Measurements from ENCODE around the gene ZNF674.

The ZNF674 gene

DNA sequence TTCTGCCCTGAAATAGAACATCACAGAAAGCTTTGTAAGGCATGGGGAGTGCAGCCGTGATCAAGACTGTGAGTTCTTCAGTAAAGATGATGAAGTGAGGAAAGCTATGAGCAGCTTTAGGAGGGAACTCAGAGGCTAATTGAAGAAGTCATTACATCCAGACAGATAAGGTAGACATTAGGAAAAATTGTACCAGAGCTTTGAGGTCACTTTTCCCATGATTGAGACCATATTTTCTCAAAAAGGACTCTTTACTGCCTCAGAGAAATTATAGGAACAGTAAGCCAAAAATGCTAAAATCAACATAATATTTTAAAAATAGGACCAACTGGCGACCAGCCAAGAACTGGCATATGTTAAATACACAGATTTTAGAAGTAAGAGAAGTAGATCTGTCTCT is 39.5 kb upstream of the ZNF674 start:
- no peak for DNase-seq (ENCODE audit: low read depth)
- TF ChIP-seq, protein P1, sequence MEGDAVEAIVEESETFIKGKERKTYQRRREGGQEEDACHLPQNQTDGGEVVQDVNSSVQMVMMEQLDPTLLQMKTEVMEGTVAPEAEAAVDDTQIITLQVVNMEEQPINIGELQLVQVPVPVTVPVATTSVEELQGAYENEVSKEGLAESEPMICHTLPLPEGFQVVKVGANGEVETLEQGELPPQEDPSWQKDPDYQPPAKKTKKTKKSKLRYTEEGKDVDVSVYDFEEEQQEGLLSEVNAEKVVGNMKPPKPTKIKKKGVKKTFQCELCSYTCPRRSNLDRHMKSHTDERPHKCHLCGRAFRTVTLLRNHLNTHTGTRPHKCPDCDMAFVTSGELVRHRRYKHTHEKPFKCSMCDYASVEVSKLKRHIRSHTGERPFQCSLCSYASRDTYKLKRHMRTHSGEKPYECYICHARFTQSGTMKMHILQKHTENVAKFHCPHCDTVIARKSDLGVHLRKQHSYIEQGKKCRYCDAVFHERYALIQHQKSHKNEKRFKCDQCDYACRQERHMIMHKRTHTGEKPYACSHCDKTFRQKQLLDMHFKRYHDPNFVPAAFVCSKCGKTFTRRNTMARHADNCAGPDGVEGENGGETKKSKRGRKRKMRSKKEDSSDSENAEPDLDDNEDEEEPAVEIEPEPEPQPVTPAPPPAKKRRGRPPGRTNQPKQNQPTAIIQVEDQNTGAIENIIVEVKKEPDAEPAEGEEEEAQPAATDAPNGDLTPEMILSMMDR (IDR thresholded peaks at IDR 0.05; ENCODE audit: low read depth, low read length) = no peak
- no peak for TF ChIP-seq POLR2A (IDR thresholded peaks at IDR 0.05; ENCODE audit: extremely low read depth, insufficient read length)
- TF ChIP-seq, protein P2, sequence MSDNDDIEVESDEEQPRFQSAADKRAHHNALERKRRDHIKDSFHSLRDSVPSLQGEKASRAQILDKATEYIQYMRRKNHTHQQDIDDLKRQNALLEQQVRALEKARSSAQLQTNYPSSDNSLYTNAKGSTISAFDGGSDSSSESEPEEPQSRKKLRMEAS (IDR thresholded peaks at IDR 0.05; ENCODE audit: low read depth, low read length) = no peak
- TF ChIP-seq MYC (IDR thresholded peaks at IDR 0.05; ENCODE audit: low read depth, low read length) = no peak
- no peak overlapping the region for H3K4me3 ChIP-seq (ENCODE audit: low read depth, low read length)

- DNase-seq (ENCODE audit: low read depth) = no peak
- TF ChIP-seq POLR2A (IDR thresholded peaks at IDR 0.05; ENCODE audit: extremely low read depth, insufficient read length) (no peak), MYC (IDR thresholded peaks at IDR 0.05; ENCODE audit: low read depth, low read length) (no peak)
- TF ChIP-seq, protein P1 (IDR thresholded peaks at IDR 0.05; ENCODE audit: low read depth, low read length) = no peak
- TF ChIP-seq, protein P2 (IDR thresholded peaks at IDR 0.05; ENCODE audit: low read depth, low read length) = no peak
- no peak overlapping the region for H3K4me3 ChIP-seq (ENCODE audit: low read depth, low read length)
Measured at GRCh38 chrX:46582966-46583365, 37.7 kb upstream of the ZNF674 start.

GRCh38 chrX:46582325-46582724 is 37.1 kb upstream of the ZNF674 start:
- H3K4me3 ChIP-seq (ENCODE audit: low read depth, low read length) = no peak overlapping the region

GRCh38 chrX:46580613-46581012 is 35.4 kb upstream of the ZNF674 start:
- no peak for DNase-seq (ENCODE audit: low read depth)
- TF ChIP-seq MYC (IDR thresholded peaks at IDR 0.05; ENCODE audit: low read depth, low read length) = no peak
- TF ChIP-seq, protein P1 (IDR thresholded peaks at IDR 0.05; ENCODE audit: low read depth, low read length) = no peak
- TF ChIP-seq, protein P2 (IDR thresholded peaks at IDR 0.05; ENCODE audit: low read depth, low read length) = no peak
- TF ChIP-seq POLR2A (IDR thresholded peaks at IDR 0.05; ENCODE audit: extremely low read depth, insufficient read length) = no peak
- no peak overlapping the region for H3K4me3 ChIP-seq (ENCODE audit: low read depth, low read length)

More at GRCh38 chrX:46582325-46582724, 37.1 kb upstream of the ZNF674 start:
- DNase-seq (ENCODE audit: low read depth) = no peak
- TF ChIP-seq, protein P2 (IDR thresholded peaks at IDR 0.05; ENCODE audit: low read depth, low read length) = no peak
- TF ChIP-seq, protein P1 (IDR thresholded peaks at IDR 0.05; ENCODE audit: low read depth, low read length) = no peak
- TF ChIP-seq MYC (IDR thresholded peaks at IDR 0.05; ENCODE audit: low read depth, low read length) (no peak), POLR2A (IDR thresholded peaks at IDR 0.05; ENCODE audit: extremely low read depth, insufficient read length) (no peak)

DNA sequence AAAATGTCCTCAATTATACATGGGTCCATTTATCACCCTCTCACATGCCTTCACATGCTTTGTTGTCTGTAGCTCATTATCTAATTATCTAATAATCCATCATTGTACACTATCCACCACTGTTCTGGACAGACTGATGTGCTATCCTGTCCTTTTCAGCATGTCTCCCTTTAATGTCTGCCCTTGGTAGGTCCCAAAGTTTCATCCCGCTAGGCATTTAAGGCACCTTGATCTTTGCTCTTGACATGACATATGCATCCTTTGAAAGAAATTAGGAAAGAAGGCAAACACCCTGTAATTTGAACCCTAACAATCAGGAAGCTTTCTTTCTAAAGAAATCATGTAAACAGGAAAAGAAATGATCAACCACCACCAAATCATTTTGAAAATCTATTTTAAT is 34.0 kb upstream of the ZNF674 start:
- no peak overlapping the region for H3K4me3 ChIP-seq (ENCODE audit: low read depth, low read length)
- DNase-seq (ENCODE audit: low read depth) = no peak
- no peak for TF ChIP-seq POLR2A (IDR thresholded peaks at IDR 0.05; ENCODE audit: extremely low read depth, insufficient read length)
- TF ChIP-seq, protein P2 (IDR thresholded peaks at IDR 0.05; ENCODE audit: low read depth, low read length) = no peak
- TF ChIP-seq MYC (IDR thresholded peaks at IDR 0.05; ENCODE audit: low read depth, low read length) = no peak
- TF ChIP-seq, protein P1 (IDR thresholded peaks at IDR 0.05; ENCODE audit: low read depth, low read length) = no peak
